H1 (cell line): Measurements from ENCODE around the gene ZNF700. TPM values are rescaled to one million over a fixed set of nuclear protein-coding genes. Genes with fewer than 3 reads are reported as not detected.
A peak's percentile ranks its signal among the peaks of the same experiment; 100 is the strongest.

Source experiments
- BACH1 ChIP-seq: IDR thresholded peaks from 2 replicates; pipeline ENCODE4 v1.6.1; 2012; ENCODE audit warnings: low read length, improper control_type of control experiment
- CBX8 ChIP-seq: fragments of 300-800, 300-1000 bp; sonication (generic); IDR thresholded peaks from 2 replicates; pipeline ENCODE4 v1.7.1; 2016; ENCODE audit warnings: low read depth, low read length, borderline replicate concordance
- E2F6 ChIP-seq: IDR thresholded peaks from 2 replicates; pipeline ENCODE4 v1.6.1; 2012; ENCODE audit warnings: inconsistent platforms
- RAD21 ChIP-seq, 2 experiments: IDR thresholded peaks in 1 of 2; conservative IDR thresholded peaks in 1 of 2; 2 replicates each; pipeline ENCODE4 v1.6.1; 2011; ENCODE audit warnings: low read depth in 2 of 2, low read length in 2 of 2, improper control_type of control experiment in 1 of 2, inconsistent platforms in 1 of 2, mild to moderate bottlenecking in 1 of 2, moderate library complexity in 1 of 2
- polyA plus RNA-seq, 7 experiments: library from polyadenylated mRNA; depleted of rRNA in 3 of 7; stranded (reverse) in 5 of 7; unstranded in 2 of 7; fragments of >200 nt in 5 of 7; fragments of 200-250 nt in 2 of 7; gene quantifications; 1 replicate in 5 of 7; 2 replicates in 1 of 7; 4 replicates in 1 of 7; pipeline versions ENCODE4 v1.2.1 to v1.2.3, GENCODE V29; 2011 to 2013; ENCODE audit warnings: missing spikeins in 2 of 7, mixed read lengths in 2 of 7
- total RNA-seq: library from RNA; stranded (reverse); fragmentation: NEBNext Ultra II Directional; extraction: Animal tissue kit (Norgen Biotek cat#: 25700); gene quantifications from 2 replicates; pipeline ENCODE4 v1.2.1, GENCODE V29; 2021
- TF ChIP-seq, protein P1 (sequence below): fragments of 300-600 bp; sonication (generic); IDR thresholded peaks from 2 replicates; pipeline ENCODE4 v1.7.1; 2012; ENCODE audit warnings: low read length, moderate library complexity, mild to moderate bottlenecking, inconsistent platforms; ENCODE audit not compliant: insufficient replicate concordance
- TF ChIP-seq, protein P2 (sequence below): IDR thresholded peaks from 2 replicates; pipeline ENCODE4 v1.6.1; 2012; ENCODE audit warnings: inconsistent platforms
- TF ChIP-seq, protein P3 (sequence below): IDR thresholded peaks from 2 replicates; pipeline ENCODE4 v1.6.1; 2011; ENCODE audit warnings: low read depth, mild to moderate bottlenecking, low read length; ENCODE audit not compliant: insufficient read depth

Gene ZNF700
- total and polyA plus RNA-seq, 2 of the 8 experiments (the other 6 are each of a cell fraction or from before 2014, with no cell fraction given) = 3.0 to 10.5 TPM

GRCh38 chr19:11964496-11964857 is 39.6 kb downstream of the ZNF700 start (continued):
- TF ChIP-seq, protein P1, sequence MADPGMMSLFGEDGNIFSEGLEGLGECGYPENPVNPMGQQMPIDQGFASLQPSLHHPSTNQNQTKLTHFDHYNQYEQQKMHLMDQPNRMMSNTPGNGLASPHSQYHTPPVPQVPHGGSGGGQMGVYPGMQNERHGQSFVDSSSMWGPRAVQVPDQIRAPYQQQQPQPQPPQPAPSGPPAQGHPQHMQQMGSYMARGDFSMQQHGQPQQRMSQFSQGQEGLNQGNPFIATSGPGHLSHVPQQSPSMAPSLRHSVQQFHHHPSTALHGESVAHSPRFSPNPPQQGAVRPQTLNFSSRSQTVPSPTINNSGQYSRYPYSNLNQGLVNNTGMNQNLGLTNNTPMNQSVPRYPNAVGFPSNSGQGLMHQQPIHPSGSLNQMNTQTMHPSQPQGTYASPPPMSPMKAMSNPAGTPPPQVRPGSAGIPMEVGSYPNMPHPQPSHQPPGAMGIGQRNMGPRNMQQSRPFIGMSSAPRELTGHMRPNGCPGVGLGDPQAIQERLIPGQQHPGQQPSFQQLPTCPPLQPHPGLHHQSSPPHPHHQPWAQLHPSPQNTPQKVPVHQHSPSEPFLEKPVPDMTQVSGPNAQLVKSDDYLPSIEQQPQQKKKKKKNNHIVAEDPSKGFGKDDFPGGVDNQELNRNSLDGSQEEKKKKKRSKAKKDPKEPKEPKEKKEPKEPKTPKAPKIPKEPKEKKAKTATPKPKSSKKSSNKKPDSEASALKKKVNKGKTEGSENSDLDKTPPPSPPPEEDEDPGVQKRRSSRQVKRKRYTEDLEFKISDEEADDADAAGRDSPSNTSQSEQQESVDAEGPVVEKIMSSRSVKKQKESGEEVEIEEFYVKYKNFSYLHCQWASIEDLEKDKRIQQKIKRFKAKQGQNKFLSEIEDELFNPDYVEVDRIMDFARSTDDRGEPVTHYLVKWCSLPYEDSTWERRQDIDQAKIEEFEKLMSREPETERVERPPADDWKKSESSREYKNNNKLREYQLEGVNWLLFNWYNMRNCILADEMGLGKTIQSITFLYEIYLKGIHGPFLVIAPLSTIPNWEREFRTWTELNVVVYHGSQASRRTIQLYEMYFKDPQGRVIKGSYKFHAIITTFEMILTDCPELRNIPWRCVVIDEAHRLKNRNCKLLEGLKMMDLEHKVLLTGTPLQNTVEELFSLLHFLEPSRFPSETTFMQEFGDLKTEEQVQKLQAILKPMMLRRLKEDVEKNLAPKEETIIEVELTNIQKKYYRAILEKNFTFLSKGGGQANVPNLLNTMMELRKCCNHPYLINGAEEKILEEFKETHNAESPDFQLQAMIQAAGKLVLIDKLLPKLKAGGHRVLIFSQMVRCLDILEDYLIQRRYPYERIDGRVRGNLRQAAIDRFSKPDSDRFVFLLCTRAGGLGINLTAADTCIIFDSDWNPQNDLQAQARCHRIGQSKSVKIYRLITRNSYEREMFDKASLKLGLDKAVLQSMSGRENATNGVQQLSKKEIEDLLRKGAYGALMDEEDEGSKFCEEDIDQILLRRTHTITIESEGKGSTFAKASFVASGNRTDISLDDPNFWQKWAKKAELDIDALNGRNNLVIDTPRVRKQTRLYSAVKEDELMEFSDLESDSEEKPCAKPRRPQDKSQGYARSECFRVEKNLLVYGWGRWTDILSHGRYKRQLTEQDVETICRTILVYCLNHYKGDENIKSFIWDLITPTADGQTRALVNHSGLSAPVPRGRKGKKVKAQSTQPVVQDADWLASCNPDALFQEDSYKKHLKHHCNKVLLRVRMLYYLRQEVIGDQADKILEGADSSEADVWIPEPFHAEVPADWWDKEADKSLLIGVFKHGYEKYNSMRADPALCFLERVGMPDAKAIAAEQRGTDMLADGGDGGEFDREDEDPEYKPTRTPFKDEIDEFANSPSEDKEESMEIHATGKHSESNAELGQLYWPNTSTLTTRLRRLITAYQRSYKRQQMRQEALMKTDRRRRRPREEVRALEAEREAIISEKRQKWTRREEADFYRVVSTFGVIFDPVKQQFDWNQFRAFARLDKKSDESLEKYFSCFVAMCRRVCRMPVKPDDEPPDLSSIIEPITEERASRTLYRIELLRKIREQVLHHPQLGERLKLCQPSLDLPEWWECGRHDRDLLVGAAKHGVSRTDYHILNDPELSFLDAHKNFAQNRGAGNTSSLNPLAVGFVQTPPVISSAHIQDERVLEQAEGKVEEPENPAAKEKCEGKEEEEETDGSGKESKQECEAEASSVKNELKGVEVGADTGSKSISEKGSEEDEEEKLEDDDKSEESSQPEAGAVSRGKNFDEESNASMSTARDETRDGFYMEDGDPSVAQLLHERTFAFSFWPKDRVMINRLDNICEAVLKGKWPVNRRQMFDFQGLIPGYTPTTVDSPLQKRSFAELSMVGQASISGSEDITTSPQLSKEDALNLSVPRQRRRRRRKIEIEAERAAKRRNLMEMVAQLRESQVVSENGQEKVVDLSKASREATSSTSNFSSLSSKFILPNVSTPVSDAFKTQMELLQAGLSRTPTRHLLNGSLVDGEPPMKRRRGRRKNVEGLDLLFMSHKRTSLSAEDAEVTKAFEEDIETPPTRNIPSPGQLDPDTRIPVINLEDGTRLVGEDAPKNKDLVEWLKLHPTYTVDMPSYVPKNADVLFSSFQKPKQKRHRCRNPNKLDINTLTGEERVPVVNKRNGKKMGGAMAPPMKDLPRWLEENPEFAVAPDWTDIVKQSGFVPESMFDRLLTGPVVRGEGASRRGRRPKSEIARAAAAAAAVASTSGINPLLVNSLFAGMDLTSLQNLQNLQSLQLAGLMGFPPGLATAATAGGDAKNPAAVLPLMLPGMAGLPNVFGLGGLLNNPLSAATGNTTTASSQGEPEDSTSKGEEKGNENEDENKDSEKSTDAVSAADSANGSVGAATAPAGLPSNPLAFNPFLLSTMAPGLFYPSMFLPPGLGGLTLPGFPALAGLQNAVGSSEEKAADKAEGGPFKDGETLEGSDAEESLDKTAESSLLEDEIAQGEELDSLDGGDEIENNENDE = no peak
- TF ChIP-seq BACH1 (no peak), E2F6 (peak; percentile 46), RAD21 (IDR thresholded peaks at IDR 0.05 in 1 of 2, conservative IDR thresholded peaks at IDR 0.05 in 1 of 2; ENCODE audit: low read depth in 2 of 2, low read length in 2 of 2) (peak in 1 of 2 experiments; percentile 21; a peak in 1 of 4 replicates), CBX8 (no peak)
- TF ChIP-seq, protein P2, sequence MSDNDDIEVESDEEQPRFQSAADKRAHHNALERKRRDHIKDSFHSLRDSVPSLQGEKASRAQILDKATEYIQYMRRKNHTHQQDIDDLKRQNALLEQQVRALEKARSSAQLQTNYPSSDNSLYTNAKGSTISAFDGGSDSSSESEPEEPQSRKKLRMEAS = peak; percentile 62
- TF ChIP-seq, protein P3, sequence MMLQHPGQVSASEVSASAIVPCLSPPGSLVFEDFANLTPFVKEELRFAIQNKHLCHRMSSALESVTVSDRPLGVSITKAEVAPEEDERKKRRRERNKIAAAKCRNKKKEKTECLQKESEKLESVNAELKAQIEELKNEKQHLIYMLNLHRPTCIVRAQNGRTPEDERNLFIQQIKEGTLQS = no peak
